K562 (cell line): Measurements from ENCODE around the gene OTUD1. TPM values are rescaled to one million over a fixed set of nuclear protein-coding genes. Genes with fewer than 3 reads are reported as not detected.

Experiments
- ATAC-seq: fragments of 200-7000 bp; cut with Tn5 transposase; 3 replicates; pipeline ENCODE4 v1.9.1; 2020; ENCODE audit warnings: moderate library complexity
- BruUV-seq: library from RNA; stranded (reverse); fragments of 400-500 nt; replicated peaks from 2 replicates; lab custom pipeline; 2021; lab: Mats Ljungman, UMichigan
- CTCF ChIA-PET: fragments of 300-600 bp; formaldehyde crosslinking; extraction: SDS; loops from one replicate; lab custom pipeline; 2021; ENCODE audit warnings: low intra/inter-chr PET ratio; lab: Yijun Ruan, JAX
- POLR2A ChIA-PET: fragments of 300-600, 350-650 bp; sonication (Branson Sonifier 250); formaldehyde crosslinking; extraction: SDS; loops from one replicate; lab custom pipeline; 2021; ENCODE audit warnings: antibody characterized with exemption, inconsistent platforms; lab: Yijun Ruan, JAX
- DNase-seq, 4 experiments: peaks; one replicate each; pipeline versions ENCODE4 v3.0.0 to v3.0.0-alpha.2; 2011 to 2018; ENCODE audit warnings: low spot score in 3 of 4, mixed read lengths in 3 of 4; ENCODE audit errors: extremely low read depth in 1 of 4
- FAIRE-seq: peaks from 2 replicates; lab custom pipeline; 2011; peaks lifted over from hg19 to GRCh38; lab: Jason Lieb, UNC
- H2AFZ ChIP-seq: 2 replicates; pipeline ENCODE4 v1.6.0; 2011; ENCODE audit warnings: low read depth, low read length, control low read depth, inconsistent platforms
- H3K27ac ChIP-seq: fragments of 200-600 bp; 3 replicates; pipeline ENCODE4 v1.8.0; 2011; ENCODE audit warnings: low read depth, mild to moderate bottlenecking, control low read depth, inconsistent platforms, low read length, moderate library complexity, mixed read lengths; ENCODE audit errors: extremely low read depth
- H3K27me3 ChIP-seq, 2 experiments: fragments of 300-600 bp in 1 of 2; 2 replicates in 1 of 2; 3 replicates in 1 of 2; pipeline versions ENCODE4 v1.6.0 to v1.8.0; 2011; ENCODE audit warnings: inconsistent platforms in 2 of 2, low read length in 2 of 2, mild to moderate bottlenecking in 1 of 2, mixed read lengths in 1 of 2, moderate library complexity in 1 of 2; ENCODE audit not compliant: control insufficient read depth in 2 of 2, insufficient read depth in 2 of 2
- H3K36me3 ChIP-seq: fragments of 300-600 bp; 3 replicates; pipeline ENCODE4 v1.8.0; 2011; ENCODE audit warnings: mild to moderate bottlenecking, low read length, inconsistent platforms; ENCODE audit not compliant: control insufficient read depth, insufficient read depth
- H3K4me1 ChIP-seq, 2 experiments: fragments of 200-600 bp in 1 of 2; replicated peaks in 1 of 2; 2 replicates in 1 of 2; 3 replicates in 1 of 2; pipeline versions ENCODE4 v1.5.1 to v1.8.0; 2011; ENCODE audit warnings: inconsistent platforms in 2 of 2, low read length in 2 of 2, mild to moderate bottlenecking in 1 of 2, mixed read lengths in 1 of 2, moderate library complexity in 1 of 2; ENCODE audit not compliant: control insufficient read depth in 2 of 2, insufficient read depth in 2 of 2
- H3K4me2 ChIP-seq: 2 replicates; pipeline ENCODE4 v1.6.1; 2011; ENCODE audit warnings: low read length, control low read depth, inconsistent platforms, mixed read lengths; ENCODE audit not compliant: insufficient read depth
- H3K4me3 ChIP-seq: fragments of 200-600 bp; sonication (generic), shearing (Covaris generic); 2 replicates; pipeline ENCODE4 v1.5.1; 2016; ENCODE audit warnings: control low read depth, inconsistent platforms
- H3K79me2 ChIP-seq: fragments of 200-600 bp; 3 replicates; pipeline ENCODE4 v1.8.0; 2011; ENCODE audit warnings: low read length, inconsistent platforms; ENCODE audit not compliant: control insufficient read depth, insufficient read depth
- H3K9ac ChIP-seq, 2 experiments: 2 replicates each; pipeline versions ENCODE4 v1.6.0 to v1.6.1; 2011; ENCODE audit warnings: low read depth in 2 of 2, low read length in 2 of 2, control low read depth in 1 of 2, inconsistent platforms in 1 of 2, mild to moderate bottlenecking in 1 of 2, mixed read lengths in 1 of 2; ENCODE audit not compliant: insufficient read depth in 1 of 2
- H3K9me1 ChIP-seq: one replicate; pipeline ENCODE4 v1.6.0; 2011; ENCODE audit warnings: inconsistent platforms, mild to moderate bottlenecking, low read length, moderate library complexity; ENCODE audit not compliant: control insufficient read depth, insufficient read depth
- H3K9me3 ChIP-seq: replicated peaks from 2 replicates; pipeline ENCODE4 v1.5.1; 2011; ENCODE audit warnings: low read depth, low read length, inconsistent platforms; ENCODE audit not compliant: control insufficient read depth, insufficient read depth
- H4K20me1 ChIP-seq: replicated peaks from 2 replicates; pipeline ENCODE4 v1.6.1; 2011; ENCODE audit warnings: low read length, inconsistent platforms, mixed read lengths; ENCODE audit not compliant: control insufficient read depth, insufficient read depth
- BMI1 ChIP-seq: fragments of 150-350 bp; IDR thresholded peaks from 2 replicates; pipeline ENCODE4 v1.6.1; 2014; ENCODE audit warnings: low read length
- FOXK2 ChIP-seq, 2 experiments: fragments of 450-650 bp; IDR thresholded peaks in 1 of 2; conservative IDR thresholded peaks in 1 of 2; 2 replicates each; pipeline ENCODE4 v1.6.1; 2016; ENCODE audit warnings: low read depth in 2 of 2, mild to moderate bottlenecking in 1 of 2
- GTF3C2 ChIP-seq: IDR thresholded peaks from 3 replicates; pipeline ENCODE4 v1.6.1; 2011; ENCODE audit warnings: borderline replicate concordance, mild to moderate bottlenecking, moderate library complexity; ENCODE audit not compliant: insufficient read length; ENCODE audit errors: extremely low read depth
- MAFG ChIP-seq: fragments of 450-650 bp; conservative IDR thresholded peaks from 2 replicates; pipeline ENCODE4 v1.6.1; 2016; ENCODE audit warnings: missing genetic modification characterization, missing compliant biosample characterization
- NR1H2 ChIP-seq: sonication (generic); formaldehyde crosslinking; IDR thresholded peaks from 2 replicates; pipeline ENCODE4 v1.4.0; 2020; ENCODE audit warnings: mild to moderate bottlenecking, missing genetic modification reagents
- SAP30 ChIP-seq: fragments of 200-600 bp; sonication (generic); IDR thresholded peaks from 2 replicates; pipeline ENCODE4 v1.6.1; 2012; ENCODE audit warnings: borderline replicate concordance, low read depth, mild to moderate bottlenecking, moderate library complexity, low read length, control low read depth, inconsistent platforms; ENCODE audit not compliant: insufficient read depth, poor library complexity, severe bottlenecking
- TCF3 ChIP-seq: sonication (generic); formaldehyde crosslinking; IDR thresholded peaks from 2 replicates; pipeline ENCODE4 v1.4.0; 2020; ENCODE audit warnings: mild to moderate bottlenecking, missing genetic modification reagents
- ZKSCAN8 ChIP-seq: fragments of 200-800 bp; sonication (Bioruptor generic); IDR thresholded peaks from 2 replicates; pipeline ENCODE4 v1.6.1; 2016; ENCODE audit warnings: missing genetic modification characterization, missing compliant biosample characterization
- WGBS: fragments of 100-300 bp; shearing (Covaris generic); methylation state at CpG from one replicate; pipeline ENCODE4 v1.1.6; 2016; ENCODE audit warnings: low coverage, mixed read lengths; ENCODE audit not compliant: insufficient coverage; ENCODE audit errors: missing lambda C conversion rate; 5-methylcytosine and 5-hydroxymethylcytosine counted together
- in situ Hi-C: fragments of 300-500 bp; cut with MboI; formaldehyde crosslinking; loops from 4 replicates; pipeline ENCODE4 v1.15.0; 2018; ENCODE audit warnings: inconsistent platforms, mixed read lengths
- intact Hi-C: fragments of 100-400 bp; cut with micrococcal nuclease; formaldehyde crosslinking; loops from 2 replicates; pipeline ENCODE4 v1.14.2; 2022
- polyA plus RNA-seq, 8 experiments: library from polyadenylated mRNA; depleted of rRNA in 4 of 8; stranded (reverse) in 5 of 8; unstranded in 3 of 8; fragments of >200 nt; fragmentation: Nextera tagmentation in 2 of 8; fragmentation: Illumina TruSeq in 1 of 8; extraction: Ambion mirVana in 2 of 8; extraction: Trizol in 1 of 8; gene quantifications; 2 replicates each; pipeline versions ENCODE4 v1.2.1 to v1.2.3, GENCODE V29; 2011 to 2014; ENCODE audit warnings: inconsistent platforms in 1 of 8, missing spikeins in 1 of 8
- total RNA-seq, 7 experiments: library from RNA; depleted of rRNA in 6 of 7; stranded (reverse); fragments of >200 nt in 6 of 7; fragmentation: Illumina TruSeq in 2 of 7; extraction: Trizol in 2 of 7; gene quantifications; 2 replicates each; pipeline versions ENCODE4 v1.2.1 to v1.2.3, GENCODE V29; 2011 to 2021; ENCODE audit warnings: low replicate concordance in 1 of 7
- TF ChIP-seq, protein P1 (sequence below): fragments of 450-650 bp; formaldehyde crosslinking; IDR thresholded peaks from 2 replicates; pipeline ENCODE4 v1.4.0; 2022; ENCODE audit warnings: missing genetic modification characterization
- TF ChIP-seq, protein P2 (sequence below), 2 experiments: fragments of 450-650 bp; formaldehyde crosslinking in 1 of 2; IDR thresholded peaks; 2 replicates each; pipeline versions ENCODE4 v1.4.0 to v1.6.1; 2014 to 2020; ENCODE audit warnings: mild to moderate bottlenecking in 2 of 2, borderline replicate concordance in 1 of 2, low read depth in 1 of 2

OTUD1 gene
- total and polyA plus RNA-seq, 9 of the 15 experiments (the other 6 are each of a cell fraction or from before 2014, with no cell fraction given), result 0.29 to 2.0 (median 0.49) TPM

DNA sequence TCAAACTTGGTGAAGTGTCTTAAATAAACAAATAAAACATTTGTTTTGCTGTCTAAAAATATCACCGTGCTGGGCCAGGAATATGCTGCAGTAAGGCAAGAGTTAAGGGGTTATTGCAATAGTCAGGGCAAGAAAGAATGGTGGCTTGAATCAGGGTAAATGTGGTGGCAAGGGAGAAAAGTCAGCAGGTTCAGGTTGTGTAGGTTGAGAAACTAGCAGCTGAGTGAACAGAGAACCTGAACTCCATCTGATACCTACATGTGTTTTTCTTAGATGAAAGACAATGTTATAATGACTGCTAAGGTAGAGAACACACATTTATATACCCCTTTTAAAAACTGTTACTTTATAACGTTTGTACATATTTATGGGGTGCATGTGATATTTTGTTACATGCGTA lies 28.7 kb downstream of the OTUD1 start:
- Histone ChIP-seq H3K9ac (no peak overlapping the region), H3K4me2 (no peak overlapping the region), H3K27me3 (peaks cover 2 to 5% of the 10 kb centered on the region in 2 experiments; a peak in 1 of 5 replicates), H3K9me3 (no peaks in the 10 kb centered on the region), H3K4me1 (no peaks in the 10 kb centered on the region), H2AFZ (no peak overlapping the region), H4K20me1 (no peaks in the 10 kb centered on the region), H3K79me2 (no peaks in the 10 kb centered on the region), H3K4me3 (no peak overlapping the region), H3K36me3 (no peaks in the 10 kb centered on the region), H3K27ac (no peak overlapping the region), H3K9me1 (no peaks in the 10 kb centered on the region)
- intact Hi-C loops (no loop called here), in situ Hi-C loops (no loop called here)
- 2% methylated on average over 3 of the region's 3 CpGs for WGBS
- FAIRE-seq (no peak), DNase-seq (no peak), ATAC-seq (no peak)
- no TSS peak for BruUV-seq
- POLR2A ChIA-PET, result no interaction called here
- CTCF ChIA-PET, result no interaction called here
- TF ChIP-seq BMI1 (no peak), SAP30 (no peak), GTF3C2 (no peak), FOXK2 (conservative IDR thresholded peaks at IDR 0.05 in 1 of 2, IDR thresholded peaks at IDR 0.05 in 1 of 2; ENCODE audit: low read depth in 2 of 2) (no peak), MAFG (tag) (no peak), TCF3 (CRISPR knock-in tag) (no peak), ZKSCAN8 (CRISPR knock-in tag) (no peak), NR1H2 (CRISPR knock-in tag) (no peak)
- TF ChIP-seq, protein P1, sequence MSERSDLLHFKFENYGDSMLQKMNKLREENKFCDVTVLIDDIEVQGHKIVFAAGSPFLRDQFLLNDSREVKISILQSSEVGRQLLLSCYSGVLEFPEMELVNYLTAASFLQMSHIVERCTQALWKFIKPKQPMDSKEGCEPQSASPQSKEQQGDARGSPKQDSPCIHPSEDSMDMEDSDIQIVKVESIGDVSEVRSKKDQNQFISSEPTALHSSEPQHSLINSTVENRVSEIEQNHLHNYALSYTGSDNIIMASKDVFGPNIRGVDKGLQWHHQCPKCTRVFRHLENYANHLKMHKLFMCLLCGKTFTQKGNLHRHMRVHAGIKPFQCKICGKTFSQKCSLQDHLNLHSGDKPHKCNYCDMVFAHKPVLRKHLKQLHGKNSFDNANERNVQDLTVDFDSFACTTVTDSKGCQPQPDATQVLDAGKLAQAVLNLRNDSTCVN (CRISPR knock-in tag), result no peak
- TF ChIP-seq, protein P2, sequence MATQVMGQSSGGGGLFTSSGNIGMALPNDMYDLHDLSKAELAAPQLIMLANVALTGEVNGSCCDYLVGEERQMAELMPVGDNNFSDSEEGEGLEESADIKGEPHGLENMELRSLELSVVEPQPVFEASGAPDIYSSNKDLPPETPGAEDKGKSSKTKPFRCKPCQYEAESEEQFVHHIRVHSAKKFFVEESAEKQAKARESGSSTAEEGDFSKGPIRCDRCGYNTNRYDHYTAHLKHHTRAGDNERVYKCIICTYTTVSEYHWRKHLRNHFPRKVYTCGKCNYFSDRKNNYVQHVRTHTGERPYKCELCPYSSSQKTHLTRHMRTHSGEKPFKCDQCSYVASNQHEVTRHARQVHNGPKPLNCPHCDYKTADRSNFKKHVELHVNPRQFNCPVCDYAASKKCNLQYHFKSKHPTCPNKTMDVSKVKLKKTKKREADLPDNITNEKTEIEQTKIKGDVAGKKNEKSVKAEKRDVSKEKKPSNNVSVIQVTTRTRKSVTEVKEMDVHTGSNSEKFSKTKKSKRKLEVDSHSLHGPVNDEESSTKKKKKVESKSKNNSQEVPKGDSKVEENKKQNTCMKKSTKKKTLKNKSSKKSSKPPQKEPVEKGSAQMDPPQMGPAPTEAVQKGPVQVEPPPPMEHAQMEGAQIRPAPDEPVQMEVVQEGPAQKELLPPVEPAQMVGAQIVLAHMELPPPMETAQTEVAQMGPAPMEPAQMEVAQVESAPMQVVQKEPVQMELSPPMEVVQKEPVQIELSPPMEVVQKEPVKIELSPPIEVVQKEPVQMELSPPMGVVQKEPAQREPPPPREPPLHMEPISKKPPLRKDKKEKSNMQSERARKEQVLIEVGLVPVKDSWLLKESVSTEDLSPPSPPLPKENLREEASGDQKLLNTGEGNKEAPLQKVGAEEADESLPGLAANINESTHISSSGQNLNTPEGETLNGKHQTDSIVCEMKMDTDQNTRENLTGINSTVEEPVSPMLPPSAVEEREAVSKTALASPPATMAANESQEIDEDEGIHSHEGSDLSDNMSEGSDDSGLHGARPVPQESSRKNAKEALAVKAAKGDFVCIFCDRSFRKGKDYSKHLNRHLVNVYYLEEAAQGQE (IDR thresholded peaks at IDR 0.05; ENCODE audit: borderline replicate concordance), result no peak
- TF ChIP-seq, protein P2 (CRISPR knock-in tag; IDR thresholded peaks at IDR 0.05; ENCODE audit: low read depth), result no peak
